ENCODE results near the gene AADACL3. TPM values are rescaled to one million over a fixed set of nuclear protein-coding genes. Genes with fewer than 3 reads are reported as not detected.

Gene AADACL3
- total RNA-seq, result not detected in 2 replicates

DNA sequence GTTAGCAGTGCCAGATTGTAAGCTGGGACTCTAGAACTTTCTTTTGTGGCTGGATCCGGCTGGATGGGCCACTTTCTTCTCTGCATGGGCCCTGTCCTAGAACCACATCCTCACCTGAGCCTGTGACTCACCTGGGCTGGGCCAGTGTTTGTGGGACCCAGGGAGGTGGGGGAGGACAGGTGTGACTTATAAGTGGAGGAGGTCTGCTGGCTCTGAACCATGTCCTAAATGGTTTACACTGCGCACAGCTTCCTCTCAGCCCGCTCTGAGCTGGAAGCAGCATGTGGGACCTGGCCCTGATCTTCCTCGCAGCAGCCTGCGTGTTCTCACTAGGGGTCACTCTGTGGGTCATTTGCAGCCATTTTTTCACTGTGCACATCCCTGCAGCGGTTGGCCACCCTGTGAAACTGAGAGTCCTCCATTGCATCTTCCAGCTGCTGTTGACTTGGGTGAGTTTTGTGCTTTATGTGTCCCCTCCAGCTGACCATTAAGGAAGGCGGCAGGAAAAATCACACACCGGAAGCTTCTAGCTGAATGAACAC, at the start of gene AADACL3:
AADACL3 (plus strand) TSS at position 215 of the 542 bp plus-strand sequence; CDS start at position 282, 67 bp downstream.

DNA sequence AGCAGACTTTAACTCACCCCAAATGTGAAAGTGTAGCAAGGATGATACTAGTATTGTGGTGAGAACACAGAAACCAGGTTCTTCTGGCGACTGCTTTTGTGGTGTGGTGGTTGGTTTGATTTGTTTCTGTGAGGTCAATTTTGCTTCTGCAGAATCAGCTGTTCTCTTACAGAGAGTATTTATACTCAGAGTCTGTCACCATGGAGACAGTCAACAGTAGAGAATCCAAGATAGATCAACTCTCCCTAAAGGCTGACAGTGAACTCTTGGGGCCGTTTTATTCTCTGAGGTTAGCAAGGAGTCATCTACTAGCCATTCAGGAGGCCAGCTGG, 30.0 kb downstream of the AADACL3 start, which contains the start of gene CFAP107:
CFAP107 (plus strand) TSS at position 209 of the 332 bp plus-strand sequence. CDS start 231 bp downstream, outside the sequence.

DNA sequence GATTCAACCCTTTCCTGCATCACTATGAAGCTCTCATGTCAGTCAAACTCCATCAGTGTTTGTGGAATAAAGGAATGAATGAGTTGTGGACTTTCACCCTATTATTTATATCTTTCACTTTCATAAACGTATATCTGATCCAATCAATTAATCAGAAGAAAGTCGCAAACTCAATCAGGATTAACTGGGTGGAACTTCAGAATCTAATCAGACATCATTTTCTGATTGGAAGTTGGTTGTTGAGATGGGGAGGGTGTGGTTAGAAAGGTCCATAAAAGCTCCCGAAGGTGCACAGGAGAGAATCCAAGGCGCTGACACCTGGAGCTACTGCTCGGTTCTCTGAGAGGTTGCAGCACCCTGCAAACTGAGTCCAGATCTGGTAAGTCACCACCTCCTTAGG, 57.5 kb downstream of the AADACL3 start, which contains the start of gene PRAMEF12:
PRAMEF12 (plus strand) TSS at position 301 of the 400 bp plus-strand sequence. CDS start 1,130 bp downstream, outside the sequence.

Other genes starting within 250 kb of the AADACL3 start
- gene DHRS3, start 97.9 kb upstream of the AADACL3 start, total RNA-seq, result 52.5 and 174 TPM in 2 replicates
- not detected in 2 replicates for gene AADACL4, start 72.0 kb upstream of the AADACL3 start, total RNA-seq
- gene CFAP107, start 30.1 kb downstream of the AADACL3 start, total RNA-seq, result under 0.01 TPM in 1 of 2 replicates, not detected in the other
- gene PRAMEF12, start 57.6 kb downstream of the AADACL3 start, total RNA-seq, result not detected in 2 replicates
- not detected in 2 replicates for gene PRAMEF1, start 75.3 kb downstream of the AADACL3 start, total RNA-seq
- gene PRAMEF11, start 115.3 kb downstream of the AADACL3 start, total RNA-seq, result not detected in 2 replicates
- not detected in 2 replicates for gene HNRNPCL1, start 132.6 kb downstream of the AADACL3 start, total RNA-seq
- gene PRAMEF2, start 141.0 kb downstream of the AADACL3 start, total RNA-seq, result not detected in 2 replicates
- not detected in 2 replicates for gene PRAMEF4, start 170.1 kb downstream of the AADACL3 start, total RNA-seq
- not detected in 2 replicates for gene PRAMEF10, start 182.2 kb downstream of the AADACL3 start, total RNA-seq
- not detected in 2 replicates for gene PRAMEF7, start 200.5 kb downstream of the AADACL3 start, total RNA-seq
- not detected in 2 replicates for gene PRAMEF6, start 231.5 kb downstream of the AADACL3 start, total RNA-seq